ENCODE data around the gene ITCH.

DNA sequence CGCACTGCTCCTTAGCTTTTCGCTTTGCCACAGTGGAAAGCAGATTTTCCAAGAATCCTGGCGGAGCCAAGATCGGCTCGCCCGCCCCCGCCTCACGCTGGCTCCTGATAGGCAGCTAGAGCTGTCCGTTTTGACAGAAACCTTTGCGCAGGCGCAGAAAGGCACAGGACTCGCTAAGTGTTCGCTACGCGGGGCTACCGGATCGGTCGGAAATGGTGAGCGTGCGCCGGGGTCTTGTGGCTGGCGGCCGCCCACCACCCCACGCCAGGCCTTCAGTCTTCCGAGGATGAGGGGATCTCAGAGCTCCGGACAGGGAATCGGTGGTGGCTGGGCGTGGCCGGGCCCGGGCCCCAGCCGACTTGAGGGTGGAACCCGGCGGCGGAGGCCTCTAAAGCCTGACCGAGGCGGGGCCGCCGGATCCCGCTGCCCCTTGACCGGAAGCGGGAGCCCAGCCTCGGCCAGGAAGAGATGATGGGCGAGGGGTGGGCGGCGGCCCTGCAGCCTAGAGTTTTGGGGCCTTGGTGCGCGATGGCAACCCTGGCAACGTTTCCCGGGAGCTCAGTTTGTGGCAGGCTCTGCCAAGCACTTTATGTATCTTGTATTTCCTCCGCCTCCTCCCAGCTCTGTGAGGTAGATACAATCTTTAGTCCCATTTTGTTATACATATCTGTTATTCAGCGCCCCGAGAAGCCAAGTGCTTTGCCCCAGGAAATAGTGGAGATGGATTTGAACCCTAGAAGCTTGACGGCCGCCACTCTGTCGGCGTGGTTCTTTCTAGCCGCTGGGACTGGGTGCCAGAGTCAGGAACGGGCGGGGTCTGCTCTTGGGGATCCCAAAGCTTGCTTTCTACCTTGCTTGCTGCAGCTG lies 153.4 kb downstream of the ITCH start, which contains the start of gene DYNLRB1:
- TF ChIP-seq CTCF (tag by site-specific recombination; IDR thresholded peaks at IDR 0.05) (no peak; the same call in 1 of the 2 replicates), SCRT1 (tag by site-specific recombination; IDR thresholded peaks at IDR 0.05; ENCODE audit: borderline replicate concordance) (no peak), ZFHX2 (tag by site-specific recombination; conservative IDR thresholded peaks at IDR 0.05) (peak; percentile 66; the same call in 1 of the 2 replicates), ZNF274 (IDR thresholded peaks at IDR 0.05; ENCODE audit: low read length) (no peak), ZNF274 (tag by site-specific recombination; IDR thresholded peaks at IDR 0.05; ENCODE audit: borderline replicate concordance) (no peak)
- TF ChIP-seq, protein P1, sequence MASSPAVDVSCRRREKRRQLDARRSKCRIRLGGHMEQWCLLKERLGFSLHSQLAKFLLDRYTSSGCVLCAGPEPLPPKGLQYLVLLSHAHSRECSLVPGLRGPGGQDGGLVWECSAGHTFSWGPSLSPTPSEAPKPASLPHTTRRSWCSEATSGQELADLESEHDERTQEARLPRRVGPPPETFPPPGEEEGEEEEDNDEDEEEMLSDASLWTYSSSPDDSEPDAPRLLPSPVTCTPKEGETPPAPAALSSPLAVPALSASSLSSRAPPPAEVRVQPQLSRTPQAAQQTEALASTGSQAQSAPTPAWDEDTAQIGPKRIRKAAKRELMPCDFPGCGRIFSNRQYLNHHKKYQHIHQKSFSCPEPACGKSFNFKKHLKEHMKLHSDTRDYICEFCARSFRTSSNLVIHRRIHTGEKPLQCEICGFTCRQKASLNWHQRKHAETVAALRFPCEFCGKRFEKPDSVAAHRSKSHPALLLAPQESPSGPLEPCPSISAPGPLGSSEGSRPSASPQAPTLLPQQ (tag by site-specific recombination; IDR thresholded peaks at IDR 0.05), result no peak; the same call in 1 of the 2 replicates
- TF ChIP-seq, protein P2, sequence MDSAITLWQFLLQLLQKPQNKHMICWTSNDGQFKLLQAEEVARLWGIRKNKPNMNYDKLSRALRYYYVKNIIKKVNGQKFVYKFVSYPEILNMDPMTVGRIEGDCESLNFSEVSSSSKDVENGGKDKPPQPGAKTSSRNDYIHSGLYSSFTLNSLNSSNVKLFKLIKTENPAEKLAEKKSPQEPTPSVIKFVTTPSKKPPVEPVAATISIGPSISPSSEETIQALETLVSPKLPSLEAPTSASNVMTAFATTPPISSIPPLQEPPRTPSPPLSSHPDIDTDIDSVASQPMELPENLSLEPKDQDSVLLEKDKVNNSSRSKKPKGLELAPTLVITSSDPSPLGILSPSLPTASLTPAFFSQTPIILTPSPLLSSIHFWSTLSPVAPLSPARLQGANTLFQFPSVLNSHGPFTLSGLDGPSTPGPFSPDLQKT (IDR thresholded peaks at IDR 0.05; ENCODE audit: borderline replicate concordance, low read depth, low read length), result no peak; the same call in 1 of the 2 replicates
